GM12873 (cell line): ENCODE results near the gene SUCLA2.

Experiments
- TF ChIP-seq, protein P1 (sequence below): IDR thresholded peaks from 2 replicates; pipeline ENCODE4 v1.5.1; 2012; ENCODE audit warnings: low read depth, mild to moderate bottlenecking, moderate library complexity, low read length, control low read depth; ENCODE audit not compliant: insufficient read depth; ENCODE audit errors: missing control alignments

Gene SUCLA2

DNA sequence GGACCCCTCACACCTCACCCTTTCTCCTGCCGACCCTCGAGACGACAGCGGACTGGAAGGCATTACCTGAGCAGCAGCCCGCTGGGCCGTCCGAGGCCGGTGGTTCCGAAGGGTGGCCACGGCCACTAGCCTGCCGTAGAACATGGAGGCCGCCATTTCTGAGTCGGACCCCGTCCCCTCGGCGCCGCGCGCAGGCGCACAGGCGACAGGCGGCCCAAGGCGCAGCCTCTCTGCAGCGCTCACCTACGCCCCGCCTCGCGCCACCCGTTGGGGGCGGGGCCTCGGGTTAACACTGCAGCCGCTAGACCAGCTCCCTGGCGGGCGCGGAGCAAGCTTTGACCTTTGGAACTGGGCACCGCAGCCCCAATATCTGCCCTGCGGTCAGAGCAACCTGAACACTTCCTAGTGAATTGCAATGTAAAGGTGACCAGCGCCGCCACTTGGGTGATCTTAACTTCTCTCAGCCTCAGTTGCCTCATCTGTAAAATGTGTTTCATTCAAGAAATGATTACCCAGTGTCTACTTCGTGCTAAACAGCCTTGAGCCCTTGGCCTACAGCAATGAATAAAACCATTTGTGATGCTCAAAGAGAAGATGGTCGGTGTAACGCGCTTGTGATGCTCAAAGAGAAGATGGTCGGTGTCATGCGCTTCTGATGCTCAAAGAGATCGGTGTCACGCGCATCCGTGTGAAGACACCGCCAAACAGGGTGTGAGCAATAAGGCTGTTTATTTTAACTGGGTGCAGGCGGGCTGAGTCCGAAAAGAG lies at the start of gene SUCLA2:
Gene SUCLA2 (minus strand): TSS at position 160 of the 768 bp plus-strand sequence. CDS start 4 bp downstream, at position 156.
- TF ChIP-seq, protein P1, sequence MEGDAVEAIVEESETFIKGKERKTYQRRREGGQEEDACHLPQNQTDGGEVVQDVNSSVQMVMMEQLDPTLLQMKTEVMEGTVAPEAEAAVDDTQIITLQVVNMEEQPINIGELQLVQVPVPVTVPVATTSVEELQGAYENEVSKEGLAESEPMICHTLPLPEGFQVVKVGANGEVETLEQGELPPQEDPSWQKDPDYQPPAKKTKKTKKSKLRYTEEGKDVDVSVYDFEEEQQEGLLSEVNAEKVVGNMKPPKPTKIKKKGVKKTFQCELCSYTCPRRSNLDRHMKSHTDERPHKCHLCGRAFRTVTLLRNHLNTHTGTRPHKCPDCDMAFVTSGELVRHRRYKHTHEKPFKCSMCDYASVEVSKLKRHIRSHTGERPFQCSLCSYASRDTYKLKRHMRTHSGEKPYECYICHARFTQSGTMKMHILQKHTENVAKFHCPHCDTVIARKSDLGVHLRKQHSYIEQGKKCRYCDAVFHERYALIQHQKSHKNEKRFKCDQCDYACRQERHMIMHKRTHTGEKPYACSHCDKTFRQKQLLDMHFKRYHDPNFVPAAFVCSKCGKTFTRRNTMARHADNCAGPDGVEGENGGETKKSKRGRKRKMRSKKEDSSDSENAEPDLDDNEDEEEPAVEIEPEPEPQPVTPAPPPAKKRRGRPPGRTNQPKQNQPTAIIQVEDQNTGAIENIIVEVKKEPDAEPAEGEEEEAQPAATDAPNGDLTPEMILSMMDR, result no peak

DNA sequence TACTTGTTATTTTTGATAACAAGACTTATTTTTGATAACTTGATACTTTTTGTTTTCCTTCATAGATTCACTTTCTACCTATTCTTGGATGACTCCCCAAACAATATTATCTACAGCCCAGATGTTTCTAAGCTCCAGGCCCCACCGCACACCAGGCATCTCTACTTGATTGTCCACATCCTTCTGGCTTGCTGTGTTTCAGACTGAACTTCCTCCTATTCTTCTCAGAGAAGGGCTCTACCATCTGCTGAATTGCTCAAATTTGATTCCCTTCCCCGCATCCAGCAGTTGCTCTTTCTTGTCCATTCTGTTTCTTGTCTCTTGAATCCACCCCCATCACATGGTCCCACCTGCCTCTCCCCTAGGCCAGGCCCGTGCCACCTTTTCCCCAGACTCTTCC lies 49.5 kb upstream of the SUCLA2 start:
- TF ChIP-seq, protein P1, result no peak

DNA sequence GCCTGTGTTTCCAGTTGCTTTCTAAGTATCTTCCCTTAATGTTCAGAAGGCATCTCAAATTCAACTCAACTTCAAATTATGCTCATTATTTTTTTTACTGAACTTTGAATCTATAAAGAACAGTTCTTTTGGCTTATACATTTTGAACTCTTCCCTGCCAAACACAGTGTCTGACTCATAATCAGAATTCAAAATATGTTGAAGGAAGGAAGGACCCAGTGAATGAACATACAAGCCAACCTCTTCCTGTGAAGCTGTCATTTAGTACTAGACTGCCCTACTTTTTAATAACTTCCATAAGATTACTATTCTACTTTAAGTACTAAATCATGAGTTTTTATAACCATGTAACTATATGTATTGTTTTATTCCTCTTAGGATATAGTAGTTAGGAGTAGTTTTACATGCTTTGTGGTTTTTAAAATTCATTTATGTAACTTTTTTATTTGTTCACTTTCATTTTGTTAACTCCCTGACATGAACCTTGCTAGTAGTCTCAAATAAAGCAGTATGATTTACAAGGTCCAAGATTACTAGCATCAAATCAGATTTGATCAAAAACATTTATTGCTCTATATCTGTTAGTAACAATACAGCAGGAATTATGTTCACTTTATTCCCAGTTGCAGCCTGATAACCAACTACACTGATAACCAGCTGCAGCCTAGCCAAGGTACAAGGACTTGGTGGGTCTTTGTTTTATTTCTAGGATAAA lies 42.9 kb upstream of the SUCLA2 start:
- TF ChIP-seq, protein P1, result no peak

DNA sequence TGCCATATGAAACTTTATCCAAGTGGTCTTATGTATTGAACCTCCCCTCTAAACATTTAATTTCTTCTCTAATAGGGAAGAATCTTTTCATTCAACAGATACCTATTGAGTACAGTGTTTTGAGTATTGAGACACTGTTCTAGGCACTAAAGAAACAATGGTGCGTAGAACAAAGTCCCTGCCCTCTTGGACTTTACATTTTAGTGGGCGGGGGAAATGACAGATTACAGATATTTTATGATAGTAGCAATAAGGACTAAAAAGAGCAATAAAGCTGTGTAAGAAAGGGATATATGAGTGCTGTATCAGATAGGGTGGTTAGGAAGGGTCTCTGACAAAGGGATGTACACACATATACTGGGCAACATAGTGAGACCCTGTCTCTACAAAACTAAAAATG lies 41.8 kb upstream of the SUCLA2 start:
- TF ChIP-seq, protein P1, result no peak

DNA sequence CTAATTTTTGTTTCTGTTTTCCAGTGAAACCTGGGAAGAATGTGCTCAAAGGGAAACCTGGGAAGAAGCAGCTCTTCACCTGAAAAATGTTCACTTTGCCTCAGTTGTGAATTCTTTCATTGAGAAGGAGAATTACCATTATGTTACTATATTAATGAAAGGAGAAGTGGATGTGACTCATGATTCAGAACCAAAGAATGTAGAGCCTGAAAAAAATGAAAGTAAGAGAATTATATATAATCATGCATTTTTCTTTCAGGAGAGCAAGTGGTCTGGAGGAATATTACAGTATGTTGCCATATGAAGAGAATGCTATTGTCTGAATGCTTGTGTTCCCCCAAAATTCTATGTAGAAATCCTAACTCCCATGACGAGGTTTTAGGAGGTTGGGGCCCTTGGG lies 39.8 kb upstream of the SUCLA2 start:
- TF ChIP-seq, protein P1, result no peak

DNA sequence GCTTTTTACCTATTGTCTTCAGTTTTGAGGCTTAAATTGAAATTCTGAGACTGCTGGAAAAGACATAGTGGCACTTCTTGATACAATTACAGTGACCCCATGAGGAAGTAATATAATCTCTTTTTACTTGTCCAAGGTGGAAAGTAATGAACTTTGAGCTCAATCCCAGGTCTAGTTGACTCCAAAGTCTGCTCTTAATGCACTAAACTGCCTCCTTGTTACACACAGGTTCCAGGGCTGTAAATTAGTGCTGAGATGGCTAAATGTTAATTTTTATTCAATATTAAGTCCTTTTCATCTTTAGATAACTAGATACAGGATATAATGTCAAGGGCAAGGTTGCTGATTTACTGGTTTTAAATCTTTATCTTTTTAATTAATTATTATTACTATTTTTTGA lies 39.0 kb upstream of the SUCLA2 start:
- TF ChIP-seq, protein P1, result no peak

DNA sequence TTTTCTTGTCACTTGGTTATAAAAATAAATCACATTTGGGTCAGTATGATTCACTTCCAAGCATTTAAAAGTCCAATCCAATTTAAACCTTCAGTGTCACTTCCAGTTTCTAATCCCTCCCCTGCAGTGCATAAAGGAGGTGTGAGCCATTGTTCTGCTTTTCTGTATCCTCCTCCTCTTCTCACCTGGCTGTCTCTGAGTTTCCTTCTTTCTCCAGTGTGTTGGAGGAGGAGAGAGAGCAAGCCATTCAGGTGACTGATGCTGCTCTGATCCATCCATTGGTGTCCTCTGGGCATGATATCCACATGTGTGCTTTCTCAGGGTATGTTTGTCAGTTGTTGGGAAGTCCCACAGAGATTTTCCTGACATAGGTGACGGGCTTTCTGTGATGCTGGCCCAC lies 37.7 kb upstream of the SUCLA2 start:
- TF ChIP-seq, protein P1, result no peak
